Mesodermal cell (in vitro differentiated cells): ENCODE data around the gene WDFY4. TPM values are rescaled to one million over a fixed set of nuclear protein-coding genes. Genes with fewer than 3 reads are reported as not detected.
"Not testable (repeated sequence)": the region's sequence is repeated elsewhere in the genome, so short reads cannot be mapped to it uniquely, and the experiment has no call there.

Experiments used
- H3K27ac ChIP-seq: 2 replicates; pipeline ENCODE4 v1.7.0; 2013; ENCODE audit warnings: mild to moderate bottlenecking, low read depth, low read length, moderate library complexity; ENCODE audit not compliant: severe bottlenecking
- H3K36me3 ChIP-seq: 2 replicates; pipeline ENCODE4 v1.7.1; 2013; ENCODE audit warnings: mild to moderate bottlenecking, low read length, moderate library complexity; ENCODE audit not compliant: control insufficient read depth, insufficient read depth
- H3K4me1 ChIP-seq: one replicate; pipeline ENCODE4 v1.7.1; 2013; ENCODE audit warnings: mild to moderate bottlenecking, low read length; ENCODE audit not compliant: insufficient read depth, control insufficient read depth, poor library complexity, severe bottlenecking
- H3K4me3 ChIP-seq: 2 replicates; pipeline ENCODE4 v1.7.0; 2013; ENCODE audit warnings: low read length, control low read depth, mild to moderate bottlenecking; ENCODE audit not compliant: insufficient read depth, poor library complexity, severe bottlenecking; ENCODE audit errors: extremely low read depth
- H3K9me3 ChIP-seq: 2 replicates; pipeline ENCODE4 v1.7.1; 2013; ENCODE audit warnings: mild to moderate bottlenecking, low read length, moderate library complexity; ENCODE audit not compliant: control insufficient read depth
- WGBS, 2 experiments: methylation state at CpG; one replicate each; pipeline ENCODE4 v1.1.5; 2013; ENCODE audit warnings: missing lambda C conversion rate in 2 of 2; ENCODE audit not compliant: insufficient coverage in 2 of 2; 5-methylcytosine and 5-hydroxymethylcytosine counted together
- polyA plus RNA-seq, 2 experiments: library from polyadenylated mRNA; stranded (reverse); fragments of 50-300 nt; gene quantifications; one replicate each; pipeline ENCODE4 v1.2.3, GENCODE V29; 2013

The WDFY4 gene, protein sequence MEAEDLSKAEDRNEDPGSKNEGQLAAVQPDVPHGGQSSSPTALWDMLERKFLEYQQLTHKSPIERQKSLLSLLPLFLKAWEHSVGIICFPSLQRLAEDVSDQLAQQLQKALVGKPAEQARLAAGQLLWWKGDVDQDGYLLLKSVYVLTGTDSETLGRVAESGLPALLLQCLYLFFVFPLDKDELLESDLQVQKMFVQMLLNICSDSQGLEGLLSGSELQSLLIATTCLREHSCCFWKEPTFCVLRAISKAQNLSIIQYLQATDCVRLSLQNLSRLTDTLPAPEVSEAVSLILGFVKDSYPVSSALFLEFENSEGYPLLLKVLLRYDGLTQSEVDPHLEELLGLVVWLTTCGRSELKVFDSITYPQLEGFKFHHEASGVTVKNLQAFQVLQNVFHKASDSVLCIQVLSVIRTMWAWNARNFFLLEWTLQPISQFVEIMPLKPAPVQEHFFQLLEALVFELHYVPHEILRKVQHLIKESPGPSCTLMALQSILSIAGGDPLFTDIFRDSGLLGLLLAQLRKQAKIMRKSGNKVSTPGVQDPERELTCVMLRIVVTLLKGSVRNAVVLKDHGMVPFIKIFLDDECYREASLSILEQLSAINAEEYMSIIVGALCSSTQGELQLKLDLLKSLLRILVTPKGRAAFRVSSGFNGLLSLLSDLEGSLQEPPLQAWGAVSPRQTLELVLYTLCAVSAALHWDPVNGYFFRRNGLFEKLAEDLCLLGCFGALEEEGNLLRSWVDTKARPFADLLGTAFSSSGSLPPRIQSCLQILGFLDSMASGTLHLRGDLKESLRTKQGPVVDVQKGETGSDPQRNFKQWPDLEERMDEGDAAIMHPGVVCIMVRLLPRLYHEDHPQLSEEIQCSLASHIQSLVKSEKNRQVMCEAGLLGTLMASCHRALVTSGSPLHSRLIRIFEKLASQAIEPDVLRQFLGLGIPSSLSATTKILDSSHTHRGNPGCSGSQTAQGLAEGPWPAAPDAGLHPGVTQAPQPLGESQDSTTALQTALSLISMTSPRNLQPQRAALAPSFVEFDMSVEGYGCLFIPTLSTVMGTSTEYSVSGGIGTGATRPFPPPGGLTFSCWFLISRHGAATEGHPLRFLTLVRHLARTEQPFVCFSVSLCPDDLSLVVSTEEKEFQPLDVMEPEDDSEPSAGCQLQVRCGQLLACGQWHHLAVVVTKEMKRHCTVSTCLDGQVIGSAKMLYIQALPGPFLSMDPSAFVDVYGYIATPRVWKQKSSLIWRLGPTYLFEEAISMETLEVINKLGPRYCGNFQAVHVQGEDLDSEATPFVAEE (N-terminal part only)
- polyA plus RNA-seq (2013, experiment 1 of 2): 0.07 TPM
- not detected for polyA plus RNA-seq (2013, experiment 2 of 2)

- H3K4me3 ChIP-seq: no peak within 1 kb of the TSS
- no peak within 1 kb of the TSS for H3K27ac ChIP-seq
- no peaks in the 10 kb centered on the region for H3K4me1 ChIP-seq
- no peaks in the 10 kb centered on the region for H3K36me3 ChIP-seq
- WGBS, 2 experiments: 89 to 91% methylated on average over 22 of the region's 23 CpGs
- H3K9me3 ChIP-seq: peaks cover 2% of the 10 kb centered on the region
Observed at GRCh38 chr10:48684792-48685623, at the start of gene WDFY4. Gene WDFY4 (plus strand): TSS chr10:48684873. CDS start chr10:48709733, 24,860 bp downstream.

- Histone ChIP-seq H3K4me1 (peaks cover 4% of the 10 kb centered on the region), H3K4me3 (no peak overlapping the region), H3K9me3 (no peaks in the 10 kb centered on the region), H3K27ac (no peak overlapping the region), H3K36me3 (no peaks in the 10 kb centered on the region)
- WGBS, 2 experiments: 84 to 88% methylated on average over 7 of the region's 8 CpGs
Observed at GRCh38 chr10:48634984-48635557, 49.6 kb upstream of the WDFY4 start.

- WGBS, 2 experiments: 50 to 85% methylated on average over 1 to 3 of the region's 3 CpGs
- Histone ChIP-seq H3K4me1 (peaks cover 4% of the 10 kb centered on the region), H3K36me3 (no peaks in the 10 kb centered on the region), H3K9me3 (no peaks in the 10 kb centered on the region), H3K4me3 (no peak overlapping the region), H3K27ac (no peak overlapping the region)
Observed at GRCh38 chr10:48636231-48636630, 48.4 kb upstream of the WDFY4 start.

GRCh38 chr10:48636901-48637300 is 47.8 kb upstream of the WDFY4 start:
- Histone ChIP-seq H3K36me3 (no peaks in the 10 kb centered on the region), H3K4me3 (no peak overlapping the region), H3K9me3 (no peaks in the 10 kb centered on the region), H3K4me1 (peaks cover 4% of the 10 kb centered on the region), H3K27ac (no peak overlapping the region)
- 92 to 95% methylated on average over 2 to 3 of the region's 3 CpGs for WGBS, 2 experiments

DNA sequence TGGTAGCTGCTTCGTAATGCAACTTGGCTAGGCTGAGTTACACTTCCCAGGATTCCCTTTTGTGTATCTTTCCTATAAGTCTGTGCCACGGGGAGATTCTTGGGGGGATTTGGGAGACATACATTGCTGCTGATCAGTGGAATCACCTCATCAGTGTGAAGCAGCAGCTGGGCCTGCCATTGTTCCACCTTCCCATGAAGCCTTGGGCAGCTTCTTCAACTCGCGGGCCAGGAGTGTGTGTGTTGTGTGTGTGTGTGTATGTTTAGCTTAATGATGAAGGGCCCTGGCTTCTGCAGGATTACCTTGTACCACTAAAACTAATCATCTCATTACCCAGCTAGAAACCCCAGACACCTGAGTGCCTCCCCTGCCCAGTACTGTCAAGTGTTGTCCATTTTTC is 46.5 kb upstream of the WDFY4 start:
- WGBS, 2 experiments: 100% methylated on average over 1 of the region's 4 CpGs; no CpG with 5 or more reads in 1 of the 2 experiments
- H3K9me3 ChIP-seq: no peaks in the 10 kb centered on the region
- H3K27ac ChIP-seq: no peak overlapping the region
- no peak overlapping the region for H3K4me3 ChIP-seq
- H3K36me3 ChIP-seq: no peaks in the 10 kb centered on the region
- peaks cover 4% of the 10 kb centered on the region for H3K4me1 ChIP-seq

DNA sequence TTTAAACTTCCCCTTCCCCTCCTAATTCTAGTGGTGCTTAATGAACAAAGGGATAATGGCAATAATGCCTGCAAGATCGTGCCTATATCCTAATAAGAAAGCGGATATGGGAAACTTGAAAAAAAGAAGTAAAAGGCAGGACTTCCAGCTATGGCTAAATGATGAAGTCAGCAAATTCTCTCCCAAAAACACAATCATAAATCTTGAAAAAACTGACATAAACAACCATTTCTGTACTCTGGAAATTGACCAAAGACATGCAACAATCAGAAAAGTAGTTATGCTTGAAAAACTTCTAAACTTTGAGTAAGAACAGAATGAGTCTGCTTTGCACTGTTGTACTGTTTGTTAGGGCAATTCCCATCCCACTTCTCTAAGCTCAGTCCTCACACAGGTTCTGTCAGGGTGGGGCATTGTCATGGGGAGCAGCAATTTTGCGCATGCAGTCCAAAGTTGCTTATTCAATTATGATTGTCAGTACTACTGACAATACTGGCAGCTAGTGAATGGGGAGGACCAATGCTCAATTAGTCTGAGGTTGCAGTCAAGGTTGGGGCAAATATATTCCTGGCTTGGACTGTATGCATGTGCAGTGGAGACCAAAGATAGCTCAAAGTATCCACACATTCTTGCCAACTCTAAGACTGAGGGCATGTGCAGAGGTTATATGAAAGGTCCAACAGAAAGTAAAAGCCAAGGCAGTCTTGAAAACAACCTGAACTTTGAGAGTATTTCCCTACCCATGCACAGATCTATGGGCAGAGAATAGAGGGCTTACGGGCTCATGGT is 45.7 kb upstream of the WDFY4 start:
- no peaks in the 10 kb centered on the region for H3K36me3 ChIP-seq
- H3K9me3 ChIP-seq: no peaks in the 10 kb centered on the region
- H3K27ac ChIP-seq: no peak overlapping the region
- no peak overlapping the region for H3K4me3 ChIP-seq
- 100% methylated on average over 1 of the region's 4 CpGs; no CpG with 5 or more reads in 1 of the 2 experiments for WGBS, 2 experiments
- H3K4me1 ChIP-seq: peaks cover 4% of the 10 kb centered on the region

GRCh38 chr10:48639632-48640031 is 45.0 kb upstream of the WDFY4 start:
- no peaks in the 10 kb centered on the region for H3K9me3 ChIP-seq
- H3K27ac ChIP-seq: no peak overlapping the region
- H3K4me3 ChIP-seq: no peak overlapping the region
- WGBS, 2 experiments: no CpG with 5 or more reads among the region's 1 CpG
- no peaks in the 10 kb centered on the region for H3K36me3 ChIP-seq
- H3K4me1 ChIP-seq: no peaks in the 10 kb centered on the region

- no peak overlapping the region for H3K27ac ChIP-seq
- no peaks in the 10 kb centered on the region for H3K36me3 ChIP-seq
- H3K4me3 ChIP-seq: no peak overlapping the region
- H3K4me1 ChIP-seq: no peaks in the 10 kb centered on the region
- no peaks in the 10 kb centered on the region for H3K9me3 ChIP-seq
- WGBS, 2 experiments: no CpG with 5 or more reads among the region's 1 CpG
Observed at GRCh38 chr10:48640326-48640725, 44.3 kb upstream of the WDFY4 start.

- not testable (repeated sequence) for H3K4me1 ChIP-seq, H3K4me3 ChIP-seq, H3K9me3 ChIP-seq, H3K27ac ChIP-seq, H3K36me3 ChIP-seq
- WGBS, 2 experiments: 100% methylated on average over 1 of the region's 4 CpGs; no CpG with 5 or more reads in 1 of the 2 experiments
Observed at GRCh38 chr10:48641099-48641690, 43.5 kb upstream of the WDFY4 start.
